GM18505 (cell line): Measurements from ENCODE around the gene IMP4.

Experiments
- ATAC-seq: cut with Tn5 transposase; IDR thresholded peaks from one replicate; pipeline ENCODE4 v1.9.1; 2021; ENCODE audit not compliant: unreplicated experiment
- POLR2A ChIP-seq: IDR thresholded peaks from 4 replicates; pipeline ENCODE4 v1.6.1; 2011; ENCODE audit warnings: borderline replicate concordance; ENCODE audit not compliant: insufficient read depth, insufficient read length; ENCODE audit errors: extremely low read depth

Gene IMP4

DNA sequence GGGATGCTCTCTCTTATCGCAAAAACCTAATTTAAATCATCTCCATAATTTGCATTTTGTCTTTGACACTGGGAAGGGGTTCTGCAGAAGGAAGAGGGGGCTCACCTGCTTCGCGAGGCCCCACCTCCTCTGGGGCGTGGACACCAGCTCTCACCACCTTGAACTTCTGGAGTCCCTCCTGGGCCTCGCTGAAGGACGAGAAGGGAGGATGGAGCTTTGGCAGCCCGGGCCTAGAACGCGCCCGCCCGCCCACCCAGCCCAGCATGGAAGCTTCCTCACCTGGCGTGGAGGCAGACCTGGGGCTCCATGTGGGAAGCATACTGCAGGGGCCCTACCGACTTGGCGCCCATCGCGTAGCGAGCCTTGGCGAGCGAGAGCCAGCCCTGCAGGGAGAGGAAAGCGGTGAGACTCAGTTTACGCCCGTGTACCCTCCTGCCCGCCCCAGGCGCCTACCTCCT, 1.1 kb upstream of the IMP4 start:
- ATAC-seq = peak; percentile 6
- no peak for TF ChIP-seq POLR2A

DNA sequence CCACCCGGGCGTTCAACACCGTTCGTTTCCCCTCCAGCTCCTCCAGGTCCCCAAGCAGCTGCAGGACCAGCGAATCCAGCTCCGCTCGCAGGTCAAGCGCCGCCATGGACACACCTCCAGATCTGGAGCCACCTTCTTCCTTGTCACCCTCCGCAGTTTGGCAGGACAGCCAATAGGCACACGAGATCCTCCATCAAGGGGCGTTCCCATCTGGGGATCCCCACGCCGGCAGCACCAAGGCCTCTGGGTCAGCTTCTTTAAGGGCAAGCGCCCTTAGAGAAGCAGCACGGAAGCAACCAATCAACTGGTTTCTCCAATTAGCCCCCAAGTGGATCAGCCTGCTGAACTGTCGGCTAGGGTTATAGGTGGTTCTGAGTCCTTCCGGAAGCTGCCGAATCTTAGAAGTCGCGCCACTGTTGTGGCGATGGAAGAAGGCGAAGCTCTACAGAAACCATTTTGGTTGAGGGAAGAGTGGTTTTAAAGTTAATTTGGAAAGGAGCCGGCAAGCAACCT, 621 bp upstream of the IMP4 start:
- ATAC-seq = peak; percentile 76

DNA sequence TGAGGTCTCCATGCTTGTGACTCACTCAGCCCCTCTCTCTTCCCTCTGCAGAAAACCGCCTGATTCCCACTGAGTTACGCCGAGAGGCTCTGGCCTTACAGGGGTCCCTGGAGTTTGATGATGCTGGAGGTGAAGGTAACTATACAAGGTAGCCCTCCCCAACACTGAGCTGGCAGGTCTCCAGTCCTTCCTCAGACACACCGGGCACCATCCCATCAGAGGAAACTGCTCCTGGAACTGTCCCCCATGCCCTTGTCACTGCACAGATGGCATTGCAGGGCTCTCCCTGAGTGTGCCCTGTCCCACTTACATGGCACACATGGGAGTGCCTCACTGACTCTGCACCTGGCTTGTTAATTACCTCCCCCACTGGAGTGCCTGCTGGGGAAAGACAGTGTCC, 1.9 kb downstream of the IMP4 start:
- TF ChIP-seq POLR2A = no peak
- no peak for ATAC-seq

More for the DNA sequence above, 621 bp upstream of the IMP4 start:
- TF ChIP-seq POLR2A = peak; percentile 74

DNA sequence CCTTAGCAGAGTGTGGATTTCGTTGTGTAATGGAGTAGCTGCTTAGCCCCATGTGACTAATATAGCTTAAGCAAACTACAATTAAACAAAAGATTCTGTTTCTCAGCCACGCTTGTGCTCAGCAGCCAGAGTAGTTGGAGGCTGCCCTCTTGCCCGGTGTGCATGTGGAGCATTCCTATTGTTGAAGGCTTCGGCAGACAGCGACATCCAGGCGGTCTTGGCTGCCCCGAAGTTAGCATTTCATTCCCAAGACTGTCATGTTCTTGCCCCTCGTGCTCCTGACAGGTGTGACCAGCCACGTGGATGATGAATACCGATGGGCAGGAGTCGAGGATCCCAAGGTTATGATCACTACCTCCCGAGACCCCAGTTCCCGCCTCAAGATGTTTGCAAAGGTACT, 2.4 kb downstream of the IMP4 start:
- no peak for TF ChIP-seq POLR2A
- no peak for ATAC-seq

DNA sequence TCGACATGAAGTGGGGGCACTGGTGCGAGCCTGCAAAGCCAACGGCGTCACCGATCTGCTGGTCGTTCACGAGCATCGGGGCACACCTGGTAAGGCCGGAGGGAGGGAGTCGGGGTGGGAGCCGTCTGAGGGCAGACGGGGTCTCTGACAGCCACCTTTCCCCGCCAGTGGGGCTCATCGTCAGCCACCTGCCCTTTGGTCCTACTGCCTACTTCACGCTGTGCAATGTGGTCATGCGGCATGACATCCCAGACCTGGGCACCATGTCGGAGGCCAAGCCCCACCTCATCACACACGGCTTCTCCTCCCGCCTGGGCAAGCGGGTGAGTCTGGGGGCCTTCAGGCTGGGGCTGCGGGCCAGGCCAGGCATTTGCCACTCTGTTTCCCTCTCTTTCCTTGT, 2.9 kb downstream of the IMP4 start:
- no peak for ATAC-seq
- no peak for TF ChIP-seq POLR2A

DNA sequence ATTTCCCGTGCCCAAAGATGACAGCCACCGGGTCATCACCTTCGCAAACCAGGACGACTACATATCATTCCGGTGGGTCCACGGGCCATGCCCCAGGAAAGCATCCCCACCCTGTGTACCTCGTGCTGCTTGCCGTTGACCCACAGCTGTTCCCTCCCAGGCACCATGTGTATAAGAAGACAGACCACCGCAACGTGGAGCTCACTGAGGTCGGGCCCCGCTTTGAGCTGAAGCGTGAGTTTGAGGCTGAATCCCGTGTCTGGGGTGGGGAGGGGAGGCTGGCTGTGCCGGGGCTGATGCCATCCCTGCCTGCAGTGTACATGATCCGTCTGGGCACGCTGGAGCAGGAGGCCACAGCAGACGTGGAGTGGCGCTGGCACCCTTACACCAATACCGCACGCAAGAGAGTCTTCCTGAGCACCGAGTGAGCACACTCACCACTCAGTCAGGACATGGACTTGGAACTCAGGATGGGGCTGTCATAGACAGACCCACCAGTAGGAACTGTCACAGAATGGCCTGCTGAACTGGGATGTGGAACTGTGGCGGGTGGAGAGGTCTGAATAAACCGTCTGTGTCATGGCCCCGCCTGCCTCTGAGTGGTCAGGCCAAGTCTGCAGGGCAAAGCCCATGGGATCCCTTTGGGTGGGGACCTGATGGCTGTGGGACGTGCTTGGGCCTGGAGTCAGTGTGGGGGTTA, 3.5 kb downstream of the IMP4 start:
- TF ChIP-seq POLR2A = no peak
- ATAC-seq = no peak

DNA sequence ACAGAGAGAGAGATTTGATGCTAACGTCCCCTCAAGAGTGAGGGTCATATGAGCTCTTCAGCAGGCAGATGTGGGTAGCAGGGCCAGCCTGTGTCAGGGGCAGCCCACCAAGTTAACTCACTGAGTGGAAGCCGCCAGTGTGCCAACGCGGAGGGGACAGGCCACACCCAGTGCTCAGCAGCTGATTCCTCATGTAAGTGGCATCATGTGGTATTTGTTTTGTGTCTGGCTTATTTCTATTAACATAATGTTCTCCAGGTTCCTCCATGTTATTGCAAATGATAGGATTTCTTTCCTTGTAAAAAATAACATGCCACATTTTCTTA, 4.0 kb downstream of the IMP4 start:
- no peak for TF ChIP-seq POLR2A
- ATAC-seq = no peak

DNA sequence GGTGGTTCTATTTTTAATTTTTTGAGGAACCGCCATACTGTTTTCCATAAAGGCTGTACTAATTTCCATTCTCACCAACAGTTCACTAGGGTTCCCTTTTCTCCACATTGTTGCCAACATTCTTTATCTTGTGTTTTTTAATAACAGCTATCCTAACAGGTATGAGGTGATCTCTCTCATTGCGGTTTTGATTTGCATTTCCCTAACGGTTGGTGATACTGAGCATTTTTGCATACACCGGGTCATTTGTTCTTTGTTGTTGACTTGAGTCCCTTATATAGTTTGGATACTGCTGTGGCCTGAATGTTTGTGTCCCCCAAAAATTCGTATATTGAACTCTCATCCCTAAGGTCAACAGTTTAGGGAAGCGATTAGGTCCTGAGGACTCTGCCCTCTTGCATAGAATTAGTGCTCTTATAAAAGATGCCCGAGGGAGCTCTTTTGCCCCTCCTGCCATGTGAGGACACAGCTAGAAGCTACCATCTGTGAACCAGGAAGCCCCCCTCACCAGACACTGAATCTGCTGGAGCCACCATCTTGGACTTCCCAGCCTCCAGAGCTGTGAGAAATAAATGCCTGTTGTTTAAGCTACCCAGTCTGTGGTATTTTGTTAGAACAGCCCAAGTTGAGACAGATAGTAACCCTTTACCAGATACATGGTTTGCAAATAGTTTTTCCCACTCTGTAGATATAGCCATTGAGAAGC, 4.7 kb downstream of the IMP4 start:
- ATAC-seq = no peak
- no peak for TF ChIP-seq POLR2A

DNA sequence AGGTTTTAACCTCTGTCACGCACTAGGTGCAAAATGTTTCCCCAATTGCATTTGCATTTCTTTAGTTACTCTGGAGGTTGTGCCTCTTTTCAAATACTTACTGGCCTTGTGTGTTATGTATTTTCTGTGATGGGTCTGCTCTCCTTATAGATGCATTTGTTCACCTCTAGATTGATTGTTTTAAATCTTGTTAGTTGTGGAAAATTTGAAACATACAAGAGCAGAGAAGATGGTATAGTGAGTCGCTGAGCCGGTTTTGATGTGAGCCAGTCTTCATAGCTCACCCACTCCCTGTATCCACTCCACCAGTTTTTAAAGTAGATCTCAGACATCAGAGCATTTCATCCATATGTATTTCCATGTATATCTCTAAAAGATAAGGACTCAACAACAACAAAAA, 6.5 kb downstream of the IMP4 start:
- no peak for TF ChIP-seq POLR2A
- ATAC-seq = no peak

DNA sequence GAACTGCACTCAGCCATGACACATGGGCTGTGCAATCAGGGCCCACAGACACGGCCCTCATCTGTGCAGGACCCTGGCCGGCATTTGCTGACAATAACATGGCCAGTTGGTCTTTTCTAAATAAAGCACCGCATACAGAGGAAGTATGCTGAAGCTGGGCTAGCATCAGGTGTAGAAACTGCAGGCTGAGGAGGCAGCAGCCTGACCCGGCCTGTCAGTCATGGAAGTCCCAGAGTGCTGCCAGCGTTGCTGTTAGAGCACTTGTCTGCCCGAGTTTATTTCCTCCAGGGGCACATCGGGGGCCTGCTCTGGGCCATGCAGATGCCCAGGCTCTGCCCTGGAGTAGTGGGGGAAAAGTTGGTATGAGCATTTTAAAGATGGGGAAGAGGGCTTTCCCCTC, 9.0 kb downstream of the IMP4 start:
- TF ChIP-seq POLR2A = no peak
- no peak for ATAC-seq

DNA sequence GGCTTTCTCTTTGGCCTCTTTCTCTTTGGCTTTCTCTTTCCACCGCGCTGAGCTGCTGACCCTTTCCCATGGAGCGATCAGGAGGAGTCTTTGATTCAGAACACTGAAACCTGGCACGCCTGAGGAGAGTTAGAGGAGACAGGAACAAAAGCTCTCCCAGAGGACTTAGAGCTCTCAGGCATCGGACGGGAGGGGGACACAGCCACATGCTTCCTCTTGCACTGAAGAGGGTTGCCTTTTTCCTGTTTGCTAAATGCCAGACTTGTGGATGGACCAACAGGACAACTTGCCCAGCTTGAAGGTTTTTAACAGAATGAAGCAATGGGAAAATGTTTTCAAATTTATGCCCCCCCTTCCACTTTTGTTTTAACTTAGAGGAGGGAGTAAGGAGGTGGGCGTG, 9.5 kb downstream of the IMP4 start:
- ATAC-seq = no peak
- no peak for TF ChIP-seq POLR2A

DNA sequence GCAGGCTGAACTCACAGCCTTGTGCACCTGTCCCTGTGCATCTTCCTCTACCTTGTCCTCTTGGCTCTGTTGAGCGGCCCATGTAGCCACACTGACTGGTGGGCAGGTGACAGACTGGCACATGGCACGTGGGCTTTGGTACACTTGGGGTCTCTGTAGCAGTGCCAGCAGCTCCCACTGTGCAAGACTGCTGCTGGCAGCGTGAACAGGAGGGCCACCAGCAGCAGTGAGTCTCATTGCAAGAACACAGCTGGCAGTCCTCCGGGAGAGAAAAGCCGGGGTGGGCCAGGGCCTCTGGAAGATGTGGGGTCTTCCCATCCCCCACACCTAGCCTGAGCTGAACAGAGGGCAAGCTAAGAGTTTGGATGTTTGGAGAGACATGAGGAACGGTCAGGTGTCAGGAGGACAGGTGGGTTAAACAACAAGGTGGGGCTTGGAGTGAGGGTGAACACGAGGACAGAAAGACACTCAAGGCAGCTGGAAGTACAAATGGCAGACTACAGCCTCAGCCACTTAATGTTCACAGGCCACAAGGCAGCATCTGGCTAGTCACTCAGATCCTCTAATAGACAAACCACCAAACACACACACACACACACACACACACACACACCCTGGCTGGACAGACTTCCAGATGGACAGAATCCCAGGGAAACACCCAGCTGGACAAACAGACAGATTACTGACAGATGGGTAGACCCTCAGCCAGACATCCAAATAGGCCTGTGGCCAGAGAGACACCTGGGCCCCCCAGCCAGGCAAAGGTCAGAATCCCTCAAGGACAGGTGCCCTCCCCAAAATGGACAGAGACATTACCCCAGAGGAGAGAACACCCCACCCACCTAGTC, 10.8 kb downstream of the IMP4 start:
- no peak for ATAC-seq
- no peak for TF ChIP-seq POLR2A

DNA sequence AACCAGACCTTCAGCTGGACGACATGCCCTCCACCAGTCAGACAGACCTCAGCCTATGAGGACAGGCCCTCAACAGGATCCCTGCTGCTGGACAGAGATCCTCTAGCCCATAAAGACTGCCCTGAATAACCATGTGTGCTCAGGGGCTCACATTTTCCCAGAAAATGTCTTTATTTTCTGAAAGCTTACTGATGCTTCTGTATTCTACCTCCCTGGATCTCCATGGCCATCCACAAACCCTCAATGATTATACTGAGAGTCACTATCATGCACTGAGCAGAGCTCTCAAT, 11.4 kb downstream of the IMP4 start:
- TF ChIP-seq POLR2A = no peak
- ATAC-seq = no peak
